Measurements from ENCODE around the gene CCDC57.
"Not testable (repeated sequence)": the region's sequence is repeated elsewhere in the genome, so short reads cannot be mapped to it uniquely, and the experiment has no call there.

CCDC57 gene

GRCh38 chr17:82200135-82200534 is 12.5 kb downstream of the CCDC57 start:
- DNase-seq: no peak

- no peak for DNase-seq
Measured at GRCh38 chr17:82199496-82199895, 13.1 kb downstream of the CCDC57 start.

GRCh38 chr17:82198092-82198491 is 14.6 kb downstream of the CCDC57 start:
- no peak for DNase-seq

- no peak for DNase-seq
Measured at GRCh38 chr17:82195675-82196672, 16.7 kb downstream of the CCDC57 start.

GRCh38 chr17:82194765-82195164 is 17.9 kb downstream of the CCDC57 start:
- DNase-seq: no peak

- DNase-seq: no peak
Measured at GRCh38 chr17:82193520-82194220, 19.0 kb downstream of the CCDC57 start.

- DNase-seq: not testable (repeated sequence)
Measured at GRCh38 chr17:82193050-82193449, 19.6 kb downstream of the CCDC57 start.

- no peak for DNase-seq
Measured at GRCh38 chr17:82188001-82188961, 24.4 kb downstream of the CCDC57 start.

GRCh38 chr17:82187500-82187899 is 25.1 kb downstream of the CCDC57 start:
- no peak for DNase-seq

- no peak for DNase-seq
Measured at GRCh38 chr17:82186221-82186620, 26.4 kb downstream of the CCDC57 start.

GRCh38 chr17:82184761-82185160 is 27.9 kb downstream of the CCDC57 start:
- DNase-seq: no peak

- DNase-seq: no peak
Measured at GRCh38 chr17:82180776-82181528, 31.7 kb downstream of the CCDC57 start.

- no peak for DNase-seq
Measured at GRCh38 chr17:82179946-82180475, 32.6 kb downstream of the CCDC57 start.

GRCh38 chr17:82179412-82179811 is 33.2 kb downstream of the CCDC57 start:
- DNase-seq: no peak

- no peak for DNase-seq
Measured at GRCh38 chr17:82178499-82179261, 34.0 kb downstream of the CCDC57 start.

- no peak for DNase-seq
Measured at GRCh38 chr17:82177761-82178498, 34.7 kb downstream of the CCDC57 start.

- no peak for DNase-seq
Measured at GRCh38 chr17:82177276-82177675, 35.4 kb downstream of the CCDC57 start.

- DNase-seq: no peak
Measured at GRCh38 chr17:82175951-82176350, 36.7 kb downstream of the CCDC57 start.

- no peak for DNase-seq
Measured at GRCh38 chr17:82175201-82175600, 37.4 kb downstream of the CCDC57 start.

All from CD4-positive, alpha-beta T cell treated with Interleukin-1 beta for 1 hour (primary cell).